Nephron (organoid): ENCODE data around the gene PPM1N.

Source experiments
- H3K27ac Mint-ChIP-seq, 3 experiments: 2 replicates each; pipeline ENCODE4 v1.8.0; 2020; ENCODE audit warnings: mixed read lengths in 3 of 3, mild to moderate bottlenecking in 2 of 3, moderate library complexity in 1 of 3
- H3K27me3 Mint-ChIP-seq: 2 replicates; pipeline ENCODE4 v1.8.0; 2021; ENCODE audit warnings: low read depth, mild to moderate bottlenecking, moderate library complexity, mixed read lengths
- H3K36me3 Mint-ChIP-seq: 2 replicates; pipeline ENCODE4 v1.8.0; 2020; ENCODE audit warnings: low read depth, mixed read lengths
- H3K4me1 Mint-ChIP-seq: 2 replicates; pipeline ENCODE4 v1.8.0; 2020; ENCODE audit warnings: mixed read lengths
- H3K4me3 Mint-ChIP-seq, 3 experiments: 2 replicates each; pipeline ENCODE4 v1.8.0; 2020; ENCODE audit warnings: mild to moderate bottlenecking in 3 of 3, mixed read lengths in 3 of 3, moderate library complexity in 2 of 3
- H3K9me3 Mint-ChIP-seq: 2 replicates; pipeline ENCODE4 v1.8.0; 2020; ENCODE audit warnings: mixed read lengths
- CTCF ChIP-seq, 3 experiments: fragments of 200-600 bp; sonication (generic); IDR thresholded peaks; one replicate each; pipeline ENCODE4 v1.5.0; 2021; ENCODE audit warnings: antibody characterized with exemption in 3 of 3; ENCODE audit not compliant: unreplicated experiment in 3 of 3

PPM1N gene

GRCh38 chr19:45528744-45529419 is 30.6 kb downstream of the PPM1N start:
- Mint-ChIP-seq H3K27me3 (peaks cover 44% of the 10 kb centered on the region), H3K4me3 (peak overlapping the region; percentile 59 to 75 (median 74)), H3K27ac (no peak overlapping the region), H3K36me3 (peaks cover 20% of the 10 kb centered on the region), H3K4me1 (peaks cover 4% of the 10 kb centered on the region), H3K9me3 (peaks cover 10% of the 10 kb centered on the region)
- TF ChIP-seq CTCF (IDR thresholded peaks at IDR 0.05; ENCODE audit: unreplicated experiment in 3 of 3) = no peak

- peaks cover 4% of the 10 kb centered on the region for H3K4me1 Mint-ChIP-seq
- H3K36me3 Mint-ChIP-seq = peaks cover 16% of the 10 kb centered on the region
- no peak for TF ChIP-seq CTCF (IDR thresholded peaks at IDR 0.05; ENCODE audit: unreplicated experiment in 3 of 3)
- no peak overlapping the region for H3K27ac Mint-ChIP-seq
- H3K27me3 Mint-ChIP-seq = peaks cover 44% of the 10 kb centered on the region
- H3K9me3 Mint-ChIP-seq = peaks cover 10% of the 10 kb centered on the region
- peak overlapping the region in 2 of 3 experiments; percentile 43 to 66 for H3K4me3 Mint-ChIP-seq
Observed at GRCh38 chr19:45529420-45529785, 31.2 kb downstream of the PPM1N start.

- H3K36me3 Mint-ChIP-seq = peaks cover 9% of the 10 kb centered on the region
- peaks cover 10% of the 10 kb centered on the region for H3K9me3 Mint-ChIP-seq
- H3K4me1 Mint-ChIP-seq = peaks cover 4% of the 10 kb centered on the region
- no peak for TF ChIP-seq CTCF (IDR thresholded peaks at IDR 0.05; ENCODE audit: unreplicated experiment in 3 of 3)
- no peak overlapping the region for H3K27ac Mint-ChIP-seq
- peaks cover 39% of the 10 kb centered on the region for H3K27me3 Mint-ChIP-seq
- H3K4me3 Mint-ChIP-seq = no peak overlapping the region
Observed at GRCh38 chr19:45531349-45531748, 33.1 kb downstream of the PPM1N start.

- TF ChIP-seq CTCF (IDR thresholded peaks at IDR 0.05; ENCODE audit: unreplicated experiment in 3 of 3) = no peak
- Mint-ChIP-seq H3K9me3 (peaks cover 5% of the 10 kb centered on the region), H3K4me1 (no peaks in the 10 kb centered on the region), H3K36me3 (no peaks in the 10 kb centered on the region), H3K27ac (no peak overlapping the region), H3K27me3 (no peaks in the 10 kb centered on the region), H3K4me3 (no peak overlapping the region)
Observed at GRCh38 chr19:45539459-45539858, 41.2 kb downstream of the PPM1N start.

- no peak overlapping the region for H3K27ac Mint-ChIP-seq
- no peak for TF ChIP-seq CTCF (IDR thresholded peaks at IDR 0.05; ENCODE audit: unreplicated experiment in 3 of 3)
- no peaks in the 10 kb centered on the region for H3K27me3 Mint-ChIP-seq
- no peaks in the 10 kb centered on the region for H3K36me3 Mint-ChIP-seq
- no peak overlapping the region for H3K4me3 Mint-ChIP-seq
- no peaks in the 10 kb centered on the region for H3K4me1 Mint-ChIP-seq
- no peaks in the 10 kb centered on the region for H3K9me3 Mint-ChIP-seq
Observed at GRCh38 chr19:45542234-45542668, 44.0 kb downstream of the PPM1N start.

- peaks cover 5% of the 10 kb centered on the region for H3K4me1 Mint-ChIP-seq
- H3K36me3 Mint-ChIP-seq = no peaks in the 10 kb centered on the region
- H3K4me3 Mint-ChIP-seq = no peak overlapping the region
- no peaks in the 10 kb centered on the region for H3K9me3 Mint-ChIP-seq
- no peak overlapping the region for H3K27ac Mint-ChIP-seq
- peaks cover 7% of the 10 kb centered on the region for H3K27me3 Mint-ChIP-seq
- no peak for TF ChIP-seq CTCF (IDR thresholded peaks at IDR 0.05; ENCODE audit: unreplicated experiment in 3 of 3)
Observed at GRCh38 chr19:45547211-45547770, 49.0 kb downstream of the PPM1N start.
